Thymus (tissue), 11 donors: ENCODE data around the gene SS18. TPM values are rescaled to one million over a fixed set of nuclear protein-coding genes. Genes with fewer than 3 reads are reported as not detected.

ENCODE experiments used
- DNase-seq, 9 donors: peaks; one replicate each; pipeline ENCODE4 v3.0.0-alpha.2; 2013; ENCODE audit warnings: low spot score in 9 of 9, low read depth in 6 of 9, missing footprints in 1 of 9
- H3K27ac ChIP-seq, 2 donors: one replicate each; pipeline ENCODE4 v1.5.1; 2013; ENCODE audit warnings: control low read depth in 1 of 2, low read depth in 1 of 2, low read length in 1 of 2, mild to moderate bottlenecking in 1 of 2, moderate library complexity in 1 of 2
- H3K27me3 ChIP-seq, 2 donors: one replicate each; pipeline ENCODE4 v1.5.1; 2013; ENCODE audit warnings: low read length in 1 of 2; ENCODE audit not compliant: control insufficient read depth in 2 of 2, insufficient read depth in 1 of 2
- H3K36me3 ChIP-seq, 2 donors: one replicate each; pipeline ENCODE4 v1.5.1; 2013; ENCODE audit warnings: low read length in 1 of 2, mild to moderate bottlenecking in 1 of 2, moderate library complexity in 1 of 2; ENCODE audit not compliant: control insufficient read depth in 2 of 2, insufficient read depth in 2 of 2
- H3K4me1 ChIP-seq, 2 donors: one replicate each; pipeline ENCODE4 v1.5.1; 2013; ENCODE audit warnings: low read length in 2 of 2; ENCODE audit not compliant: control insufficient read depth in 2 of 2, insufficient read depth in 2 of 2
- H3K4me3 ChIP-seq, 2 donors: one replicate each; pipeline ENCODE4 v1.5.1; 2013; ENCODE audit warnings: low read length in 2 of 2, control low read depth in 1 of 2, mild to moderate bottlenecking in 1 of 2
- H3K9me3 ChIP-seq, 2 donors: one replicate each; pipeline ENCODE4 v1.5.1; 2013; ENCODE audit warnings: low read length in 1 of 2, mild to moderate bottlenecking in 1 of 2; ENCODE audit not compliant: control insufficient read depth in 2 of 2, insufficient read depth in 1 of 2
- WGBS: extraction: QIAGEN DNeasy Blood & Tissue Kit; methylation state at CpG from one replicate; pipeline ENCODE4 v1.1.7; 2013; 5-methylcytosine and 5-hydroxymethylcytosine counted together
- polyA plus RNA-seq: library from polyadenylated mRNA; stranded (reverse); fragments of 200-250 nt; gene quantifications from one replicate; pipeline ENCODE4 v1.2.3, GENCODE V29; 2013
- total RNA-seq: library from RNA; stranded (reverse); fragments of 120-200 nt; gene quantifications from one replicate; pipeline ENCODE4 v1.2.4, GENCODE V29; 2013
- donor health status: healthy.

SS18 gene
- total and polyA plus RNA-seq, 2 donors: 49.3 to 51.2 TPM

DNA sequence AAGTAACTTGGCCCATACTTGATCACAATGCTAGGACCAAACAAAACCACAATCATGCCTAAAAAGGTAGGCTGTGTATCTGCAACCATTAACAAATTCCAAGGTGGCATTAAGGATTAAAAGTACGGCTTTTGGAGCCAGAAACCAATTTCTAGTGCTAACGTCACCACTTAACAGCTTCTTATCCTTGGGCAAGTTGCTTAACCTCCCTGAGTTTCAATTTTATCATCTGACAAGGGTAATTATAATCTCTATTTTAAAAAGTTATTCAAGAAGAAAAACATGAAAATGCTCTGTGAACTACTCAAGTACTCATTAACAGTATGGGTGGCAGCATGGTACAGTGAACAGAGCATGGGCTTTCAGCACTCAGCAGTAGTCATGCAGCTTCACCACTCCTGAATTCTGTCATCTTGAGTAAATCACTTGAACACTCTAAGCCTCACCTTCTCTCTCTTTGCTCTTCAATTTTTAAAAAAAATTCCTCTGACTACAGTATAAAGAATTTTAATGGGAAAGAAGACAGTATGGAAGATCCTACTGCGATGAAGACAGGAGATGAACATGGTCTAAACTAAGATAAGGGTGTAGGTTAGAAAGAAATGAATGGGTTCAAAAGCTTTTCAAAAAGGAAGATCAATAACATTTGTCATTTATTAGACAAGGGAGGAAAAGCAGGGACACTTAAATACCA lies 69.2 kb downstream of the SS18 start:
- H3K4me3 ChIP-seq: no peak overlapping the region
- H3K4me1 ChIP-seq: no peaks in the 10 kb centered on the region
- H3K27ac ChIP-seq: no peak overlapping the region
- no peaks in the 10 kb centered on the region for H3K9me3 ChIP-seq
- H3K36me3 ChIP-seq: peaks cover 5 to 56% of the 10 kb centered on the region in 2 donors
- DNase-seq: no peak
- 97% methylated on average over 3 of the region's 3 CpGs for WGBS
- H3K27me3 ChIP-seq: no peaks in the 10 kb centered on the region

DNA sequence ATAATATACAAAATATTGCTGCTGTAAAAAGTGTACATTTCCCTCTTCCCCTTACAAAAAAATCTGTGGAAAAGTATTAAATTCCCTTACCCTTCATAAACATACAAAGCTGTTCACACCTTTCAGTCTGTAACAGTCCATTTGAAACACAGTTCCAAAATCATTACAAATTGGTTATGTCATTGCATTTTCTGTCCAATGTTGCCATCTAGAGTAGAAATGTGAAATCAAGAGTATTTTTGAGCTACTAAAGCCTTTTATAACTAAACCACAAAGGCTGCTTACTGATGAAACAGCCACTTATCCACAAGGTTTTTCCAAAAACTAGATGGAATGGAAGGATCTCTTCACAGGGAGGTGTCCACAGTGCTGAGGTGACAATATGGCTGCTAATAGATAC lies 72.5 kb downstream of the SS18 start:
- Histone ChIP-seq H3K36me3 (peaks cover 2 to 42% of the 10 kb centered on the region in 2 donors), H3K4me3 (no peak overlapping the region), H3K27ac (no peak overlapping the region), H3K9me3 (no peaks in the 10 kb centered on the region), H3K27me3 (no peaks in the 10 kb centered on the region), H3K4me1 (no peaks in the 10 kb centered on the region)
- no peak for DNase-seq

DNA sequence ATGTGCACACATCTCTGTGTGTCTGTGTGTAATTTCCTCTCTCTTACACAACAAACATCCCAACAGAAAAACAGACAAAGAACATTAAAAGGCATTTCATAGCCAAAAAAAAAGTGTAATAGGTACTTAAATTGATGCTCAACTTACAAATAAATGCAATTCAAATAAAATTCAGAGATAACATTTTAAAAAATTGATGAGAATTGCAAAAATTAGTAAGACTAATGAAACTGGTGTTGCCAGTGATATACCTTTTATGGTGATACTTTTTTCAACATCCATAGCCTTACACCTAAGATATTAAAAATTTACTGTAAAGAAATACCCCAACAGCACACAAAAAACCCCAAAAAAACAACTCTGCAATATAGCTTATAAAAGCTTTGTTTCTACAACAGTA lies 76.0 kb downstream of the SS18 start:
- no peak for DNase-seq
- H3K27ac ChIP-seq: no peak overlapping the region
- peaks cover 2 to 23% of the 10 kb centered on the region in 2 donors for H3K36me3 ChIP-seq
- H3K9me3 ChIP-seq: no peaks in the 10 kb centered on the region
- H3K4me1 ChIP-seq: no peaks in the 10 kb centered on the region
- no peaks in the 10 kb centered on the region for H3K27me3 ChIP-seq
- no peak overlapping the region for H3K4me3 ChIP-seq

DNA sequence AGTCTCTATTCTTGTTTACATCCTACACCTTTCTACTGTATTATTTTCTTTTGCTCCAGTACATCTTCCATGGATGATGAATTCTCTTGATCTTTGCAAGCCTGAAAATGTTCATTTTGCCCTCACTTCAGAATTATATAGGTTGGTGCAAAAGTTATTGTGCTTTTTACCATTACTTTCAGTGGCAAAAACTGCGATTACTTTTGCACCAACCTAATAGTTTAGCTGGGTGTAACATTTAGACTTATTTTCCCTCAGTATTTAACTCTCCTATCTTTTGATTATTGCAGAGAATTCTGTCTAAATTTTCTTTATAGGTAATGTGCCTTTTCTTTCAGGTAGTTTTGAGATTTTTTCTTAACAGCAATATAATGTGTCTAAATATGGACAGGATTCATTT lies 81.8 kb downstream of the SS18 start:
- 99% methylated on average over 1 of the region's 1 CpG for WGBS
- no peak for DNase-seq
- H3K4me1 ChIP-seq: no peaks in the 10 kb centered on the region
- no peaks in the 10 kb centered on the region for H3K36me3 ChIP-seq
- no peak overlapping the region for H3K4me3 ChIP-seq
- H3K27me3 ChIP-seq: no peaks in the 10 kb centered on the region
- no peak overlapping the region for H3K27ac ChIP-seq
- no peaks in the 10 kb centered on the region for H3K9me3 ChIP-seq

DNA sequence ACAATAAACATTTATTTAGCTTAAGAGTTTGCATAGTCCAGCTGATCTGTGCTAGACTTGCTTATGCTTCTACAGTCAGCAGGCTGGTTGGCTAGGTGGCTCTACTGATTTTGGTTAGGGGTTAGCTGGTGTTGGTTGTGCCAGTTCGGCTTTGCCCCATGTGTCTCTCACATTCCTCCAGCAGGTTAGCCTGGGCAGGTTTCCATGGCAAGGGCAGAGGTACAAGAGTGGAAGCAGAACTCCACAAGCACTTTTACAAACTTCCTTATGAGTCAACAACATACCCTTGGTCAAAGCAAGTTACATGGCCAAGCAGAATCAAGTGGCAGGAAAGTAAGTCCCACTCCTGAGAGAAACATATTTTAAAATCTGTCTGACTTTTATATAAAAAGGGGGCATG lies 82.3 kb downstream of the SS18 start:
- Histone ChIP-seq H3K4me3 (no peak overlapping the region), H3K4me1 (no peaks in the 10 kb centered on the region), H3K9me3 (no peaks in the 10 kb centered on the region), H3K27me3 (no peaks in the 10 kb centered on the region), H3K36me3 (no peaks in the 10 kb centered on the region), H3K27ac (no peak overlapping the region)
- DNase-seq: no peak
- whole genome bisulfite sequencing: 98% methylated on average over 1 of the region's 1 CpG

DNA sequence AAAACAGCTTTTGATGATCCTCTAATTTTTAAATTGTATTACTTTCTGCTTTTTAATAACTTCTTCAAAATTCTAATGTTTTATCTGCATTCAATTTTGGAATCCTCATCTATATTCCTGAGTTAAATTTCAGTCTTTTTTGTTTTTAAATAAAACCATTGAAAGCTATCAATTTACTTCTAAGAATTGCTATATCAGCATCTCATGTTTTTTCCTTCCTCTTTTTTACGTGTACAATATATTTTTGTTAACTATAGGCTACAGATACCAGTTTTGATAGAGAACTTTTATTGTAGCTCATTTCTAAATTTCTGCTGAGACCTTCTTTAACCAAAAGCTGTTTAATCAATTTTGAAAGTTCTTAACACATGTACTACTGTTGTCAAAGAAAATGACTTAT lies 84.5 kb downstream of the SS18 start:
- H3K27ac ChIP-seq: no peak overlapping the region
- H3K4me3 ChIP-seq: no peak overlapping the region
- no peaks in the 10 kb centered on the region for H3K27me3 ChIP-seq
- H3K9me3 ChIP-seq: no peaks in the 10 kb centered on the region
- H3K4me1 ChIP-seq: no peaks in the 10 kb centered on the region
- no peak for DNase-seq
- WGBS: 14% methylated on average over 1 of the region's 1 CpG
- no peaks in the 10 kb centered on the region for H3K36me3 ChIP-seq

DNA sequence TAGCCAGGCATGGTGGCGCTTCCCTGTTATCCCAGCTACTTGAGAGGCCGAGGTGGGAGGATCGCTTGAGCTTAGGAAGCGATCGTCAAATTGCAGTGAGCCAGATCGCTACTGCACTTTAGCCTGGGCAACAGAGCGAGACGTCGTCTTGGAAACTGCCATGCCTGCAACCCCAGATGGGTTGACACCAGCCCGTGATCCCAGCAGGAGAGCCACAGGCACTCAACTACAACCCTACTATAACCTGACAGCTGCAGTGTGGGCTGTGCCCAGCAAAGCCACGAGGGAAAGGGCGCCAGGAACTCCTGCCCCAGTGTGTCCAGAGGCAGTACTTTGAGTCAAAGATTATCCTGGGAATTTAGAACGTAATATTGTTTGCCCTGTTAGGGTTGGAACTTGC lies 85.6 kb downstream of the SS18 start:
- H3K27me3 ChIP-seq: no peaks in the 10 kb centered on the region
- DNase-seq: no peak
- H3K27ac ChIP-seq: no peak overlapping the region
- no peaks in the 10 kb centered on the region for H3K36me3 ChIP-seq
- no peaks in the 10 kb centered on the region for H3K9me3 ChIP-seq
- WGBS: 94% methylated on average over 13 of the region's 13 CpGs
- no peaks in the 10 kb centered on the region for H3K4me1 ChIP-seq
- no peak overlapping the region for H3K4me3 ChIP-seq

DNA sequence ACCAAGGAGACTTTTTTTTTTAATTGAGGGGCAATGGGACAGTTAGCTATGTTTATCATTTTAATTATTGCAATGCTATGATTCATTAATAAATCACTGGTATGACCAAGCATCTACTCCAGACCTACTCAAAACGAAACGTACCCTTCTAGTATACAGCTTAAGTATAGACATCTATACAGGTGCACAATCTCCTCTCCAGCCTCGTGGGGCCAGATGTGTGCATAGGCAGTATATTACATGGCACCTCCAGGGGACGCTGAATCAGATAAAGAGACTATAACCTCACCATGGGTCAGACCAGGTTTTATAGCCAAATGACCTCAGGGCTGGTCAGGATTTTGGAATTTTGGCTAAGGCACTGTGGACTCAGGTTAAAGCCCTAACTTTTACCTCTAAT lies 86.6 kb downstream of the SS18 start:
- Histone ChIP-seq H3K27me3 (no peaks in the 10 kb centered on the region), H3K9me3 (no peaks in the 10 kb centered on the region), H3K4me1 (no peaks in the 10 kb centered on the region), H3K27ac (no peak overlapping the region), H3K36me3 (no peaks in the 10 kb centered on the region), H3K4me3 (no peak overlapping the region)
- DNase-seq: no peak
- 95% methylated on average over 4 of the region's 4 CpGs for WGBS

DNA sequence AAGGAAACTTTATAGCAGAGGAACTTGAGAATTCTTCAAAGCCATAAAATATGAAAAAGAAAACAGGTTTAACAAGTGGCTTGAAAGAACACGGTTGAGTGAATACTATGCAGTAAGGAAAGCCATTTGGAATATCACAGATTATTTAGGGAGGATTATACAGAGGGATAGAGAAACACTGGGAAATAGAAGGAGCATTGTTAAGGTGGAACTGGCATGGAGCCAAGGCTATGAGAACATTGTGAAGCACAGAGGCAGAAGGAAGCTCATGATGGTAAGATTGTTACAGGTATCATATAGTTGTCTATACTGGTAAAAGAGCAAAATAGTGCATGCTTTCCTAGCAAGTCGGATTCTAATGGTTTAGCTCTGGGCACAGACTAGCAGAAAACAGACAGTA lies 87.1 kb downstream of the SS18 start:
- no peaks in the 10 kb centered on the region for H3K36me3 ChIP-seq
- H3K27ac ChIP-seq: no peak overlapping the region
- DNase-seq: no peak
- no peaks in the 10 kb centered on the region for H3K9me3 ChIP-seq
- H3K4me1 ChIP-seq: no peaks in the 10 kb centered on the region
- 96% methylated on average over 2 of the region's 2 CpGs for WGBS
- no peak overlapping the region for H3K4me3 ChIP-seq
- no peaks in the 10 kb centered on the region for H3K27me3 ChIP-seq
